NCI-H524 (cell line): ENCODE data around the gene KIFC3.

ENCODE experiments used
- DNase-seq, 2 experiments: peaks; one replicate each; lab custom pipeline; 2025; lab: John Stamatoyannopoulos, UW

KIFC3 gene

GRCh38 chr16:57722651-57723050 is 79.6 kb downstream of the KIFC3 start:
- no peak for DNase-seq

- no peak for DNase-seq
Measured at GRCh38 chr16:57722210-57722499, 80.1 kb downstream of the KIFC3 start.

GRCh38 chr16:57721356-57722209 is 80.7 kb downstream of the KIFC3 start:
- no peak for DNase-seq

- DNase-seq = peak; percentile 45 to 77
Measured at GRCh38 chr16:57720142-57720575, 82.1 kb downstream of the KIFC3 start.

GRCh38 chr16:57714047-57714446 is 88.2 kb downstream of the KIFC3 start:
- no peak for DNase-seq

GRCh38 chr16:57713596-57713995 is 88.7 kb downstream of the KIFC3 start:
- DNase-seq = no peak

- peak in 1 of 2 experiments; percentile 27 for DNase-seq
Measured at GRCh38 chr16:57712569-57712968, 89.7 kb downstream of the KIFC3 start.

GRCh38 chr16:57711993-57712392 is 90.3 kb downstream of the KIFC3 start:
- DNase-seq = no peak

- DNase-seq = peak; percentile 97 to 98
Measured at GRCh38 chr16:57711346-57711745, 90.9 kb downstream of the KIFC3 start.

GRCh38 chr16:57709663-57710062 is 92.6 kb downstream of the KIFC3 start:
- DNase-seq = no peak
